ENCODE results near the gene CTXN1.

GRCh38 chr19:7910321-7911161 lies 15.4 kb downstream of the CTXN1 start:
- TF ChIP-seq CTCF (conservative IDR thresholded peaks at IDR 0.05 in 1 of 2, IDR thresholded peaks at IDR 0.05 in 1 of 2; ENCODE audit: low read depth in 1 of 2, low read length in 2 of 2), result no peak
- TF ChIP-seq EZH2 (IDR thresholded peaks at IDR 0.05; ENCODE audit: low read length, missing control alignments), result no peak
